ENCODE measurements around the gene TMEM50A.
"Not testable (repeated sequence)": the region's sequence is repeated elsewhere in the genome, so short reads cannot be mapped to it uniquely, and the experiment has no call there.

The TMEM50A gene

GRCh38 chr1:25338188-25338981, at the start of gene TMEM50A:
Gene TMEM50A, plus strand, starts transcription at chr1:25338334. Its CDS starts 2,153 bp downstream, at chr1:25340487.
- DNase-seq (ENCODE audit: insufficient read length, low spot score) = peak; percentile 78
- FAIRE-seq = peak; percentile 98

- FAIRE-seq; DNase-seq (ENCODE audit: insufficient read length, low spot score): not testable (repeated sequence)
Measured at GRCh38 chr1:25288573-25289101, 49.5 kb upstream of the TMEM50A start.

GRCh38 chr1:25290043-25290442, 48.1 kb upstream of the TMEM50A start:
- DNase-seq (ENCODE audit: insufficient read length, low spot score); FAIRE-seq: not testable (repeated sequence)

- not testable (repeated sequence) for FAIRE-seq
Measured at GRCh38 chr1:25293426-25293825, 44.7 kb upstream of the TMEM50A start.

GRCh38 chr1:25294889-25295826, 43.0 kb upstream of the TMEM50A start:
- peak; percentile 40 for FAIRE-seq

More at GRCh38 chr1:25293426-25293825, 44.7 kb upstream of the TMEM50A start:
- DNase-seq (ENCODE audit: insufficient read length, low spot score) = not testable (repeated sequence)

GRCh38 chr1:25296501-25296900, 41.6 kb upstream of the TMEM50A start:
- FAIRE-seq; DNase-seq (ENCODE audit: insufficient read length, low spot score): not testable (repeated sequence)

More at GRCh38 chr1:25294889-25295826, 43.0 kb upstream of the TMEM50A start:
- not testable (repeated sequence) for DNase-seq (ENCODE audit: insufficient read length, low spot score)

- not testable (repeated sequence) for FAIRE-seq; DNase-seq (ENCODE audit: insufficient read length, low spot score)
Measured at GRCh38 chr1:25300729-25301128, 37.4 kb upstream of the TMEM50A start.

GRCh38 chr1:25302330-25302729, 35.8 kb upstream of the TMEM50A start:
- peak; percentile 26 for FAIRE-seq
- not testable (repeated sequence) for DNase-seq (ENCODE audit: insufficient read length, low spot score)

GRCh38 chr1:25304936-25305335, 33.2 kb upstream of the TMEM50A start:
- DNase-seq (ENCODE audit: insufficient read length, low spot score) = not testable (repeated sequence)
- FAIRE-seq = peak; percentile 26

GRCh38 chr1:25308168-25308567, 30.0 kb upstream of the TMEM50A start:
- FAIRE-seq; DNase-seq (ENCODE audit: insufficient read length, low spot score): not testable (repeated sequence)

GRCh38 chr1:25309085-25309484, 29.0 kb upstream of the TMEM50A start:
- DNase-seq (ENCODE audit: insufficient read length, low spot score); FAIRE-seq: not testable (repeated sequence)

GRCh38 chr1:25309486-25309885, 28.6 kb upstream of the TMEM50A start:
- not testable (repeated sequence) for DNase-seq (ENCODE audit: insufficient read length, low spot score); FAIRE-seq

- not testable (repeated sequence) for FAIRE-seq; DNase-seq (ENCODE audit: insufficient read length, low spot score)
Measured at GRCh38 chr1:25312806-25313470, 25.2 kb upstream of the TMEM50A start.

GRCh38 chr1:25320314-25320938, 17.7 kb upstream of the TMEM50A start:
- peak; percentile 90 for FAIRE-seq
- DNase-seq (ENCODE audit: insufficient read length, low spot score) = peak; percentile 41

- FAIRE-seq; DNase-seq (ENCODE audit: insufficient read length, low spot score): not testable (repeated sequence)
Measured at GRCh38 chr1:25322127-25322526, 16.0 kb upstream of the TMEM50A start.

- FAIRE-seq; DNase-seq (ENCODE audit: insufficient read length, low spot score): not testable (repeated sequence)
Measured at GRCh38 chr1:25324407-25324806, 13.7 kb upstream of the TMEM50A start.

- DNase-seq (ENCODE audit: insufficient read length, low spot score); FAIRE-seq: not testable (repeated sequence)
Measured at GRCh38 chr1:25327864-25328790, 10.0 kb upstream of the TMEM50A start.

- not testable (repeated sequence) for FAIRE-seq; DNase-seq (ENCODE audit: insufficient read length, low spot score)
Measured at GRCh38 chr1:25328791-25329185, 9.3 kb upstream of the TMEM50A start.

All from HTR-8/SVneo (cell line).